HepG2 (cell line): ENCODE data around the gene C1orf35. TPM values are rescaled to one million over a fixed set of nuclear protein-coding genes. Genes with fewer than 3 reads are reported as not detected.
A peak's percentile ranks its signal among the peaks of the same experiment; 100 is the strongest.

ENCODE experiments used
- ADNP ChIP-seq: sonication (generic); formaldehyde crosslinking; IDR thresholded peaks from 2 replicates; pipeline ENCODE4 v1.4.0; 2020; ENCODE audit warnings: missing genetic modification reagents
- GLI4 ChIP-seq: sonication (generic); formaldehyde crosslinking; IDR thresholded peaks from 2 replicates; pipeline ENCODE4 v1.5.1; 2020; ENCODE audit warnings: missing genetic modification reagents, mild to moderate bottlenecking, moderate library complexity, borderline replicate concordance
- GPN1 ChIP-seq: sonication (generic); formaldehyde crosslinking; IDR thresholded peaks from 2 replicates; pipeline ENCODE4 v1.5.1; 2020; ENCODE audit warnings: missing genetic modification reagents, borderline replicate concordance
- HDAC1 ChIP-seq: sonication (generic); formaldehyde crosslinking; IDR thresholded peaks from 2 replicates; pipeline ENCODE4 v1.5.1; 2020; ENCODE audit warnings: mild to moderate bottlenecking, missing genetic modification reagents
- MAFK ChIP-seq, 2 experiments: IDR thresholded peaks in 1 of 2; conservative IDR thresholded peaks in 1 of 2; 2 replicates each; pipeline ENCODE4 v1.6.1; 2011; ENCODE audit warnings: improper control_type of control experiment in 2 of 2, low read length in 2 of 2
- MBD4 ChIP-seq: IDR thresholded peaks from 2 replicates; pipeline ENCODE4 v1.6.1; 2012; ENCODE audit warnings: low read length, inconsistent platforms, borderline replicate concordance
- MIER2 ChIP-seq: IDR thresholded peaks from 2 replicates; pipeline ENCODE4 v1.6.1; 2016; ENCODE audit warnings: missing biosample characterization, missing genetic modification reagents
- NCOA1 ChIP-seq: sonication (generic); formaldehyde crosslinking; IDR thresholded peaks from 2 replicates; pipeline ENCODE4 v1.9.0; 2021; ENCODE audit warnings: missing genetic modification reagents
- NKX3-1 ChIP-seq: sonication (generic); formaldehyde crosslinking; IDR thresholded peaks from 2 replicates; pipeline ENCODE4 v1.5.0; 2020; ENCODE audit warnings: missing genetic modification reagents
- RNF2 ChIP-seq: fragments of 450-650 bp; conservative IDR thresholded peaks from 2 replicates; pipeline ENCODE4 v1.6.1; 2016; ENCODE audit warnings: low read depth
- SP1 ChIP-seq, 2 experiments: fragments of 450-650 bp in 1 of 2; sonication (generic) in 1 of 2; formaldehyde crosslinking in 1 of 2; IDR thresholded peaks; 2 replicates each; pipeline versions ENCODE4 v1.4.0 to v1.6.1; 2016 to 2020; ENCODE audit warnings: missing genetic modification reagents in 1 of 2
- TAF1 ChIP-seq: sonication (generic); formaldehyde crosslinking; IDR thresholded peaks from 2 replicates; pipeline ENCODE4 v1.4.0; 2020; ENCODE audit warnings: missing genetic modification reagents
- TBX3 ChIP-seq: fragments of 450-650 bp; IDR thresholded peaks from 2 replicates; pipeline ENCODE4 v1.6.1; 2017; ENCODE audit warnings: antibody characterized with exemption, mild to moderate bottlenecking, inconsistent platforms, borderline replicate concordance
- ZBTB3 ChIP-seq: sonication (generic); formaldehyde crosslinking; IDR thresholded peaks from 2 replicates; pipeline ENCODE4 v1.4.0; 2020; ENCODE audit warnings: low read depth, mild to moderate bottlenecking, moderate library complexity, missing genetic modification reagents, borderline replicate concordance
- ZC3H4 ChIP-seq: sonication (generic); formaldehyde crosslinking; IDR thresholded peaks from 2 replicates; pipeline ENCODE4 v1.4.0; 2020; ENCODE audit warnings: missing genetic modification reagents, borderline replicate concordance
- ZFP36 ChIP-seq: fragments of 150-350 bp; IDR thresholded peaks from 2 replicates; pipeline ENCODE4 v1.6.1; 2018; ENCODE audit warnings: borderline replicate concordance, low read length, low read depth; ENCODE audit not compliant: partially characterized antibody
- ZNF446 ChIP-seq: sonication (generic); formaldehyde crosslinking; IDR thresholded peaks from 2 replicates; pipeline ENCODE4 v1.5.0; 2020; ENCODE audit warnings: mild to moderate bottlenecking, missing genetic modification reagents
- ZNF570 ChIP-seq: sonication (generic); formaldehyde crosslinking; IDR thresholded peaks from 2 replicates; pipeline ENCODE4 v1.4.0; 2020; ENCODE audit warnings: mild to moderate bottlenecking, missing genetic modification reagents, borderline replicate concordance
- ZNF598 ChIP-seq: sonication (generic); formaldehyde crosslinking; IDR thresholded peaks from 2 replicates; pipeline ENCODE4 v1.5.1; 2020; ENCODE audit warnings: mild to moderate bottlenecking, missing genetic modification reagents, borderline replicate concordance
- ZNF605 ChIP-seq: sonication (generic); formaldehyde crosslinking; IDR thresholded peaks from 2 replicates; pipeline ENCODE4 v1.8.0; 2022; ENCODE audit warnings: mild to moderate bottlenecking, missing genetic modification reagents
- ZNF652 ChIP-seq: IDR thresholded peaks from 2 replicates; pipeline ENCODE4 v1.6.1; 2016; ENCODE audit warnings: low read depth, borderline replicate concordance
- ZNF816 ChIP-seq: sonication (generic); formaldehyde crosslinking; IDR thresholded peaks from 2 replicates; pipeline ENCODE4 v1.8.0; 2022; ENCODE audit warnings: missing genetic modification reagents, mild to moderate bottlenecking, borderline replicate concordance
- polyA plus RNA-seq, 8 experiments: library from polyadenylated mRNA; depleted of rRNA in 3 of 8; stranded (reverse) in 7 of 8; unstranded in 1 of 8; fragments of >200 nt; fragmentation: Illumina TruSeq in 4 of 8; extraction: Trizol in 4 of 8; gene quantifications; 2 replicates each; pipeline versions ENCODE4 v1.2.1 to v1.2.3, GENCODE V29; 2011 to 2016; ENCODE audit warnings: low read depth in 4 of 8, missing spikeins in 1 of 8, mixed read lengths in 1 of 8; ENCODE audit not compliant: insufficient read depth in 1 of 8
- total RNA-seq, 5 experiments: library from RNA; depleted of rRNA; stranded (reverse); fragments of >200 nt; fragmentation: Illumina TruSeq; extraction: Trizol; gene quantifications; 2 replicates each; pipeline ENCODE4 v1.2.3, GENCODE V29; 2016; ENCODE audit warnings: low read depth in 1 of 5
- TF ChIP-seq, protein P1 (sequence below): sonication (generic); formaldehyde crosslinking; IDR thresholded peaks from 2 replicates; pipeline ENCODE4 v1.5.0; 2020; ENCODE audit warnings: missing genetic modification reagents
- TF ChIP-seq, protein P2 (sequence below): sonication (generic); formaldehyde crosslinking; IDR thresholded peaks from 2 replicates; pipeline ENCODE4 v1.5.1; 2020; ENCODE audit warnings: missing genetic modification reagents, mild to moderate bottlenecking, borderline replicate concordance
- TF ChIP-seq, protein P3 (sequence below): sonication (generic); formaldehyde crosslinking; IDR thresholded peaks from 2 replicates; pipeline ENCODE4 v1.9.0; 2022; ENCODE audit warnings: low read depth, missing genetic modification reagents
- TF ChIP-seq, protein P4 (sequence below): IDR thresholded peaks from 2 replicates; pipeline ENCODE4 v1.6.1; 2016; ENCODE audit warnings: missing compliant biosample characterization, missing genetic modification reagents, borderline replicate concordance

The C1orf35 gene
- total and polyA plus RNA-seq, 2 of the 13 experiments (the other 11 are each of a cell fraction or from before 2014, with no cell fraction given), result 8.1 to 19.3 TPM

DNA sequence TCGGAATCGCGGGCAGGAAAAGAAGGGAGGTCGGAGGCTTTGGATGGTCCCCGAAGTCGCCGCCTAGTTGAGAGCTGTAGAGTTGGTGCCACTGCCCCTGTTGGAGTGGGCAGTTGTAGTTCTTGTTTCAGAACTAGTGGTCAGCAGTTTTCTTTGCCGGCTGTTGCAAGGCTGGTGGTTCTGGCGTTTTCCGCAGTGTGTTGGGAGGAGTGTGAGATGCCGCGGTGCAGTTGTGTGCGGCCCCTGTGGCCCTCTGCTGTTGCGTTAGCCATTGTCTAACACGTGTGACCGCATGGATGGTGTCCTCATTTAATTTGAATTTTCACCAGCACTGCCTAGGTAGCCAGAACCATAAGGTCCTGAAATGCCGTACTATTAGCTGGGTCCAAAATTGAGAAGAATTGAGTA, 19.2 kb downstream of the C1orf35 start (continued):
- TF ChIP-seq, protein P1, sequence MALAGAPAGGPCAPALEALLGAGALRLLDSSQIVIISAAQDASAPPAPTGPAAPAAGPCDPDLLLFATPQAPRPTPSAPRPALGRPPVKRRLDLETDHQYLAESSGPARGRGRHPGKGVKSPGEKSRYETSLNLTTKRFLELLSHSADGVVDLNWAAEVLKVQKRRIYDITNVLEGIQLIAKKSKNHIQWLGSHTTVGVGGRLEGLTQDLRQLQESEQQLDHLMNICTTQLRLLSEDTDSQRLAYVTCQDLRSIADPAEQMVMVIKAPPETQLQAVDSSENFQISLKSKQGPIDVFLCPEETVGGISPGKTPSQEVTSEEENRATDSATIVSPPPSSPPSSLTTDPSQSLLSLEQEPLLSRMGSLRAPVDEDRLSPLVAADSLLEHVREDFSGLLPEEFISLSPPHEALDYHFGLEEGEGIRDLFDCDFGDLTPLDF (CRISPR knock-in tag), result no peak
- TF ChIP-seq MIER2 (no peak), ZNF570 (CRISPR knock-in tag) (no peak), ZNF816 (no peak), HDAC1 (CRISPR knock-in tag) (no peak), MAFK (conservative IDR thresholded peaks at IDR 0.05 in 1 of 2, IDR thresholded peaks at IDR 0.05 in 1 of 2; ENCODE audit: low read length in 2 of 2) (peak; percentile 2 to 5; a peak in 1 of 4 replicates), GPN1 (CRISPR knock-in tag) (no peak), ZNF605 (CRISPR knock-in tag) (no peak), TBX3 (no peak), ADNP (CRISPR knock-in tag) (no peak), ZBTB3 (CRISPR knock-in tag) (no peak), NKX3-1 (no peak), SP1 (IDR thresholded peaks at IDR 0.05) (no peak), SP1 (CRISPR knock-in tag; IDR thresholded peaks at IDR 0.05) (no peak), TAF1 (CRISPR knock-in tag) (0 out of 2 replicates have a peak, but pooled peaks have one; percentile 9), GLI4 (CRISPR knock-in tag) (peak; percentile 58; the same call in 1 of the 2 replicates), MBD4 (no peak), ZC3H4 (CRISPR knock-in tag) (no peak), NCOA1 (CRISPR knock-in tag) (no peak), ZFP36 (no peak), ZNF598 (peak; percentile 65; the same call in 1 of the 2 replicates), ZNF652 (no peak), RNF2 (no peak), ZNF446 (no peak)
- TF ChIP-seq, protein P2, sequence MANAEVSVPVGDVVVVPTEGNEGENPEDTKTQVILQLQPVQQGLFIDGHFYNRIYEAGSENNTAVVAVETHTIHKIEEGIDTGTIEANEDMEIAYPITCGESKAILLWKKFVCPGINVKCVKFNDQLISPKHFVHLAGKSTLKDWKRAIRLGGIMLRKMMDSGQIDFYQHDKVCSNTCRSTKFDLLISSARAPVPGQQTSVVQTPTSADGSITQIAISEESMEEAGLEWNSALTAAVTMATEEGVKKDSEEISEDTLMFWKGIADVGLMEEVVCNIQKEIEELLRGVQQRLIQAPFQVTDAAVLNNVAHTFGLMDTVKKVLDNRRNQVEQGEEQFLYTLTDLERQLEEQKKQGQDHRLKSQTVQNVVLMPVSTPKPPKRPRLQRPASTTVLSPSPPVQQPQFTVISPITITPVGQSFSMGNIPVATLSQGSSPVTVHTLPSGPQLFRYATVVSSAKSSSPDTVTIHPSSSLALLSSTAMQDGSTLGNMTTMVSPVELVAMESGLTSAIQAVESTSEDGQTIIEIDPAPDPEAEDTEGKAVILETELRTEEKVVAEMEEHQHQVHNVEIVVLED (CRISPR knock-in tag), result peak; percentile 40; the same call in 1 of the 2 replicates
- TF ChIP-seq, protein P3, sequence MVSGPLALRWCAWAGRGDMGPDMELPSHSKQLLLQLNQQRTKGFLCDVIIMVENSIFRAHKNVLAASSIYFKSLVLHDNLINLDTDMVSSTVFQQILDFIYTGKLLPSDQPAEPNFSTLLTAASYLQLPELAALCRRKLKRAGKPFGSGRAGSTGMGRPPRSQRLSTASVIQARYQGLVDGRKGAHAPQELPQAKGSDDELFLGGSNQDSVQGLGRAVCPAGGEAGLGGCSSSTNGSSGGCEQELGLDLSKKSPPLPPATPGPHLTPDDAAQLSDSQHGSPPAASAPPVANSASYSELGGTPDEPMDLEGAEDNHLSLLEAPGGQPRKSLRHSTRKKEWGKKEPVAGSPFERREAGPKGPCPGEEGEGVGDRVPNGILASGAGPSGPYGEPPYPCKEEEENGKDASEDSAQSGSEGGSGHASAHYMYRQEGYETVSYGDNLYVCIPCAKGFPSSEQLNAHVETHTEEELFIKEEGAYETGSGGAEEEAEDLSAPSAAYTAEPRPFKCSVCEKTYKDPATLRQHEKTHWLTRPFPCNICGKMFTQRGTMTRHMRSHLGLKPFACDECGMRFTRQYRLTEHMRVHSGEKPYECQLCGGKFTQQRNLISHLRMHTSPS (CRISPR knock-in tag), result no peak
- TF ChIP-seq, protein P4, sequence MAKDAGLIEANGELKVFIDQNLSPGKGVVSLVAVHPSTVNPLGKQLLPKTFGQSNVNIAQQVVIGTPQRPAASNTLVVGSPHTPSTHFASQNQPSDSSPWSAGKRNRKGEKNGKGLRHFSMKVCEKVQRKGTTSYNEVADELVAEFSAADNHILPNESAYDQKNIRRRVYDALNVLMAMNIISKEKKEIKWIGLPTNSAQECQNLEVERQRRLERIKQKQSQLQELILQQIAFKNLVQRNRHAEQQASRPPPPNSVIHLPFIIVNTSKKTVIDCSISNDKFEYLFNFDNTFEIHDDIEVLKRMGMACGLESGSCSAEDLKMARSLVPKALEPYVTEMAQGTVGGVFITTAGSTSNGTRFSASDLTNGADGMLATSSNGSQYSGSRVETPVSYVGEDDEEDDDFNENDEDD (CRISPR knock-in tag), result no peak
